Ascending aorta (tissue), 2 donors: Measurements from ENCODE around the gene E2F1. TPM values are rescaled to one million over a fixed set of nuclear protein-coding genes. Genes with fewer than 3 reads are reported as not detected.
"Not testable (repeated sequence)": the region's sequence is repeated elsewhere in the genome, so short reads cannot be mapped to it uniquely, and the experiment has no call there.

Experiments
- DNase-seq, 2 donors: peaks; one replicate each; pipeline ENCODE4 v3.0.0-alpha.2; 2019; ENCODE audit warnings: low spot score in 2 of 2
- H3K27ac ChIP-seq, 2 donors: fragments of 200-600 bp; sonication (generic); one replicate each; pipeline ENCODE4 v1.5.1; 2016 to 2017; ENCODE audit warnings: mild to moderate bottlenecking in 1 of 2
- H3K27me3 ChIP-seq: fragments of 200-600 bp; sonication (generic); one replicate; pipeline ENCODE4 v1.5.1; 2017
- H3K36me3 ChIP-seq, 2 donors: fragments of 200-600 bp; sonication (generic); one replicate each; pipeline ENCODE4 v1.5.1; 2016
- H3K4me1 ChIP-seq, 2 donors: fragments of 200-600 bp; sonication (generic); one replicate each; pipeline ENCODE4 v1.5.1; 2016 to 2017; ENCODE audit warnings: mild to moderate bottlenecking in 1 of 2
- H3K4me3 ChIP-seq, 2 donors: fragments of 200-600 bp; sonication (generic); one replicate each; pipeline ENCODE4 v1.5.1; 2016 to 2017; ENCODE audit warnings: mild to moderate bottlenecking in 1 of 2
- H3K9me3 ChIP-seq, 2 donors: fragments of 200-600 bp; sonication (generic); one replicate each; pipeline ENCODE4 v1.5.1; 2016
- CTCF ChIP-seq, 3 experiments: fragments of 200-600 bp in 2 of 3; fragments of 450-650 bp in 1 of 3; sonication (generic) in 2 of 3; IDR thresholded peaks; one replicate each; pipeline ENCODE4 v1.5.1; 2016 to 2019; ENCODE audit warnings: antibody characterized with exemption in 3 of 3, mild to moderate bottlenecking in 1 of 3, moderate library complexity in 1 of 3
- intact Hi-C: fragments of 100-400 bp; cut with DNase I; formaldehyde crosslinking; loops from one replicate; pipeline ENCODE4 v1.15.1; 2023
- total RNA-seq: library from RNA; depleted of rRNA; stranded (reverse); fragments of >200 nt; gene quantifications from one replicate; pipeline ENCODE4 v1.1.0, GENCODE V29; 2016

The E2F1 gene
- total RNA-seq, 1 donor from 2014 or later = 0.53 TPM

DNA sequence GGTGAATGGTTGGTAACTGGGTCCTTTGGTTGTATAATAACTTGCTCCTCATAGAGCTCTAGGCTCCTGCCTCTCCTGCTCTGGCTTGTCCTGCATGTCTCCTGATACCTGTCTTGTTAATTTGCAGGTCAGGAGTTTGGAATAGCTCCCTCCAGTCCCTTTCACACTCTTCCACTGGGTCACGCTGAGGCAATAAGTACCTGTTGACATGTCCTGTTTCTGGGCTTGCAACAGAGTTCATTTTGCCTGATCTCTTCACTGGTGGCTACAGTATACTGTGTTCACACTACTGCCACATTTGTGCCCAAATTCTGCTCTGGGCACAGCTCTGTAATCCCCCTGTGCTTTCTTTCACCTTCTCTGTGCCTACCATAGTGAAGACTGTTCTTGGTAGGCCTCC is 49.4 kb downstream of the E2F1 start:
- H3K4me3 ChIP-seq = no peak overlapping the region
- no peaks in the 10 kb centered on the region for H3K27me3 ChIP-seq
- no peak for DNase-seq
- no peak for TF ChIP-seq CTCF (IDR thresholded peaks at IDR 0.05)
- peaks cover 40 to 56% of the 10 kb centered on the region in 2 donors for H3K36me3 ChIP-seq
- H3K27ac ChIP-seq = no peak overlapping the region
- H3K4me1 ChIP-seq = no peaks in the 10 kb centered on the region
- intact Hi-C loops = no loop called here
- no peaks in the 10 kb centered on the region for H3K9me3 ChIP-seq

GRCh38 chr20:33635341-33635740 is 50.8 kb downstream of the E2F1 start:
- Histone ChIP-seq H3K4me3 (no peak overlapping the region), H3K27ac (no peak overlapping the region), H3K36me3 (peaks cover 36 to 50% of the 10 kb centered on the region in 2 donors), H3K9me3 (no peaks in the 10 kb centered on the region), H3K27me3 (no peaks in the 10 kb centered on the region), H3K4me1 (no peaks in the 10 kb centered on the region)
- TF ChIP-seq CTCF (IDR thresholded peaks at IDR 0.05) = no peak
- no peak for DNase-seq
- intact Hi-C loops = no loop called here

- DNase-seq, intact Hi-C loops, H3K4me1 ChIP-seq, H3K27me3 ChIP-seq, H3K9me3 ChIP-seq, H3K4me3 ChIP-seq, H3K27ac ChIP-seq: not testable (repeated sequence)
- H3K36me3 ChIP-seq = peaks cover 40 to 54% of the 10 kb centered on the region in 2 donors
Measured at GRCh38 chr20:33631910-33632309, 54.3 kb downstream of the E2F1 start.

GRCh38 chr20:33630507-33630906 is 55.7 kb downstream of the E2F1 start:
- intact Hi-C loops = no loop called here
- H3K27me3 ChIP-seq = no peaks in the 10 kb centered on the region
- DNase-seq = no peak
- H3K36me3 ChIP-seq = peaks cover 48 to 61% of the 10 kb centered on the region in 2 donors
- no peak overlapping the region for H3K4me3 ChIP-seq
- H3K4me1 ChIP-seq = no peaks in the 10 kb centered on the region
- H3K27ac ChIP-seq = no peak overlapping the region
- H3K9me3 ChIP-seq = no peaks in the 10 kb centered on the region
- TF ChIP-seq CTCF (IDR thresholded peaks at IDR 0.05) = no peak

GRCh38 chr20:33629979-33630378 is 56.2 kb downstream of the E2F1 start:
- no peaks in the 10 kb centered on the region for H3K4me1 ChIP-seq
- no peak for DNase-seq
- no peaks in the 10 kb centered on the region for H3K27me3 ChIP-seq
- intact Hi-C loops = no loop called here
- no peak overlapping the region for H3K27ac ChIP-seq
- no peak overlapping the region for H3K4me3 ChIP-seq
- no peaks in the 10 kb centered on the region for H3K9me3 ChIP-seq
- H3K36me3 ChIP-seq = peaks cover 53 to 62% of the 10 kb centered on the region in 2 donors
- TF ChIP-seq CTCF (IDR thresholded peaks at IDR 0.05) = no peak

- no peak for TF ChIP-seq CTCF (IDR thresholded peaks at IDR 0.05)
- Histone ChIP-seq H3K27ac (no peak overlapping the region), H3K4me1 (no peaks in the 10 kb centered on the region), H3K27me3 (no peaks in the 10 kb centered on the region), H3K4me3 (no peak overlapping the region), H3K36me3 (peaks cover 57 to 67% of the 10 kb centered on the region in 2 donors), H3K9me3 (no peaks in the 10 kb centered on the region)
- no peak for DNase-seq
- intact Hi-C loops = no loop called here
Measured at GRCh38 chr20:33629533-33629932, 56.7 kb downstream of the E2F1 start.
